ENCODE results near the gene INO80. TPM values are rescaled to one million over a fixed set of nuclear protein-coding genes. Genes with fewer than 3 reads are reported as not detected.

INO80 gene
- total RNA-seq, 1 donor from 2014 or later = 38.6 TPM

GRCh38 chr15:41006479-41006878 is 109.6 kb downstream of the INO80 start:
- DNase-seq (ENCODE audit: low spot score) = no peak

- DNase-seq (ENCODE audit: low spot score) = no peak
Measured at GRCh38 chr15:41004490-41004889, 111.6 kb downstream of the INO80 start.

DNA sequence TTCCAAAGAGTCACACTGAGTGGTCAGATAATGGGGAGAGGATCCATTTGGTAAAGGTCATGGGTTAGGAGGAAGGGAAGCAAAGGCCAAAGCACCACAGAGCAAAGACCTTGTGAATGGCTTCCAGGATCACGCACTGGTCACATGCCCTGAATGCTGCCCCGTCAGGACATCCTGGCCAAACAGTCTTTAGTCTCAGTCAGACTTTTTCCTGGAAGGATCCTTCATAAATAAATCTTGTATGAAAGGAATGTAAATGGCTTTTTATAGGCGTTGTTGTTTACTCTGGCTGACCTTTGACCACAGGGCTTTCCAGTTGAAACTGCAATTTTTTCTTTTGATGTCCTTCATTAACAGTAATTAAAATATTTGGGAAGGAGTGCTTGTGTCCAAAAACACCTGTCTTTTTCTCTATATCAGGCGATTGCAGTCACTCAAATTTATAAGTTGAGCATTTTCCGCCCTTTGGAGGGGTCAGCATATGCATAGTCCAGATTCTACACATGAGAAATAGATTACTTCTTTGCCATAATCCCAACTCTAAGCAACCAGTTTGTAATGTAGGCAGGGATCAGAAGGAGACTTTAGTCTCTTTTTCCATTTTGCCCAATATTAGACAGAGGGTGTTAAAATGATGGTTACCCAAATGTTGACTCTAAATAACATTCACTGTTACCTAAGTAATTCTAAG is 114.4 kb downstream of the INO80 start:
- DNase-seq (ENCODE audit: low spot score) = no peak

GRCh38 chr15:40999190-40999589 is 116.9 kb downstream of the INO80 start:
- DNase-seq (ENCODE audit: low spot score) = no peak

DNA sequence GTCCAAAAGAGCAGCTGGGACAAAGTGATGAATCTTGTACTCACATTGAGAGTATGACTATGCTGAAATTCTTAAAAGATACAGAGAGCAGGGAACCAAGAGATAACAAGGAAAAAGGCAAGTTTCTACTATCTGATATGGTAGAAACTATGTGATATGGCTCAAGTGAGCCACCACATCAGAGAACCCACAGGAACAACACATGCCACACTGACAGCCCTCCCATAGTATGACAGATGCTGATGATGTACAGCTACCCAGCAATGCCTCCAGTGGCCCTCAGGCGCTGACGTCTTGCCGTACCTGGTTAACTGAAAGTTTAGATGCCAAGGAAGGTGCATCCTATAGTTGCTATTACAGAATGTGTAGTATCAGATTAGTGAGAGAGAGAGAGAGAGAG is 120.4 kb downstream of the INO80 start:
- no peak for DNase-seq (ENCODE audit: low spot score)

GRCh38 chr15:40992825-40993224 is 123.3 kb downstream of the INO80 start:
- no peak for DNase-seq (ENCODE audit: low spot score)

GRCh38 chr15:40992241-40992741 is 123.8 kb downstream of the INO80 start:
- no peak for DNase-seq (ENCODE audit: low spot score)

- DNase-seq (ENCODE audit: low spot score) = no peak
Measured at GRCh38 chr15:40991355-40991754, 124.7 kb downstream of the INO80 start.

DNA sequence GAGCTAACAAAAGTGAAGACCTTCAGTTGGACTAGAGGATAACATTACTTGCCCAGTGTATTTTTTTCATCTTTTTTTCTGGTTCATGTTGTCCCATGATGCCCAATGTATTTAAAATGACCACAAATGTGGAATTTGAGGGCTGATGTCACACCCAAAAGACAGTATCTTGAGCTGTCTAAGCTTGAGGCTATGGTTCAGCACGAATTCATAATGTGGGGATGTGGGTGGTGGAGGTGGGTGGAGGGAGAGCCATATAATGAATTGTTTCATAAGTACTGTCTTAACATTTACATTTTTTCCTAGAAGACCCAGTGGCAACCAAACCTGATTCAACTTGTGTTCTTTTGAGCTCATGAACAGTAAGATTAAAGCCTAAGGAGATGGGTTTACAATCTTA is 125.3 kb downstream of the INO80 start:
- no peak for DNase-seq (ENCODE audit: low spot score)

DNA sequence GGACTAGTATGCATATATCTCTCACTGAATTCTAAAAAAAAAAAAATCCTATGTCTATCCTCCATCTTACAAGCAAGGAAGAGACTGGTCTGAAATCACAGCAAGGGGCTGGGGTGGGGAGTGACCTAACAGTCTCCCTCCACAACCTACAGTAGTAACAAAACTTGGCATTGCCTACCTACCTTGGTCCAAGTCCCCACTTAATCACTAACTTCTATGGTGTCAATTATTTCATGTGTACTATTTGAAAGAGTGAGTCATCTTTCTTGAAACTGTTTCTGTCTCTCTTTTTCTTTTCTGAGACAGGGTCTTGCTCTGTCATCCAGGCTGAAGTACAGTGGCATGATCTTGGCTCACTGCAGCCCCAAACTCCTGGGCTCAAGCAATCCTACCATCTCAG is 126.0 kb downstream of the INO80 start:
- DNase-seq (ENCODE audit: low spot score) = no peak

GRCh38 chr15:40988156-40988555 is 127.9 kb downstream of the INO80 start:
- DNase-seq (ENCODE audit: low spot score) = no peak

DNA sequence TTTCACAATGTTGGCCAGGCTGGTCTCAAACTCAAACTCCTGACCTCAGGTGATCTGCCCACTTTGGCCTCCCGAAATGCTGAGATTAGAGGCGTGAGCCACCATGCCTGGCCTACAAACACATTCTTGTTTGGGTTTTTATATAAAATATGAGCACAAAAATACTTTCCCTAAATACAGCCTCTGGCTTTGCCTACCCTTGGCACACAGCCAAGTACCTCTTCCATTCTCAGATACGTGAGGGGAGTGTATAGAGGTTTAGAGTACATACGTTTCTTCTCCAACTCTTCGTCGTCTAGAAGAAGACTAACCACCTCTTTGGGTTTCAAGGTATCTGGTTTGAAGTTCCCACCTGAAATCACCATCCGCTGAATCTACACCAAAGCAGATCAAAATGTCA is 129.3 kb downstream of the INO80 start:
- DNase-seq (ENCODE audit: low spot score) = no peak

GRCh38 chr15:40985541-40986330 is 130.3 kb downstream of the INO80 start:
- no peak for DNase-seq (ENCODE audit: low spot score)

DNA sequence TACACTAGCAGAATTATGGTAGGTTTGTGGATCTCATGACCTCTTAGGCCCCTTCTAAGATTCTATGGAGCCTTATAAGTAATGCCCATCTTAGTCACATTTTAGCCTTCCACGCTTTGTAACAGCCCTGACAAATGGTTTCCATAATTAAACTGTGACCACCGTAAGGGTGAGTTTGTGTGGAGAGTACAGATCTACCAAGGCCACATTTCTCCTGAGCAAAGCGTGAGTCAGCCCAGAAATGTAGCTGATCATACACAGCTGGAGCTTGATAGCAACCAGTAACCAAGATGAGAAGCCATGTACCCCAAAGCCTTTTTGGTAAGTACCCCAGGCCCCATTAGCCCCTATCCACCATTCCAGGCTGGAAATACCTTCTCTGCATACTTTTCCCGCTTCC is 131.1 kb downstream of the INO80 start:
- DNase-seq (ENCODE audit: low spot score) = no peak

DNA sequence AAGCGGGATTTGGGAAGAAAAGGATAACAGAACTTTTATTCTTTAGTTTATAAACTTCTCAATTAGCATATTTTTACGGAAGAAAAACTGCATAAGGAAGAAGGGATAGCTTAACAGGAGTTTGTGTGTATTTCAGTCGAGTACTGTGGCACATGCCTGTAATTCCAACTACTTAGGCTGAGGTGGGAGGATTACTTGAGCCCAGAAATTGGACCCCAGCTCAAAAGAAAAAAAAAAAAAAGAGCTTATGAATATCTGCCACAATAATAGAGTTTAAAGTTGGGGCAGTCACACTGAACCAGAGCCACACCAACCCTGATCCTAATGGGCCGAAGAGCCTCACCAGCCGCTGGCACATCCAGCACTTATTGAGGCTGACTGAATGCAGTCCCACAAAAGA is 131.7 kb downstream of the INO80 start:
- no peak for DNase-seq (ENCODE audit: low spot score)

DNA sequence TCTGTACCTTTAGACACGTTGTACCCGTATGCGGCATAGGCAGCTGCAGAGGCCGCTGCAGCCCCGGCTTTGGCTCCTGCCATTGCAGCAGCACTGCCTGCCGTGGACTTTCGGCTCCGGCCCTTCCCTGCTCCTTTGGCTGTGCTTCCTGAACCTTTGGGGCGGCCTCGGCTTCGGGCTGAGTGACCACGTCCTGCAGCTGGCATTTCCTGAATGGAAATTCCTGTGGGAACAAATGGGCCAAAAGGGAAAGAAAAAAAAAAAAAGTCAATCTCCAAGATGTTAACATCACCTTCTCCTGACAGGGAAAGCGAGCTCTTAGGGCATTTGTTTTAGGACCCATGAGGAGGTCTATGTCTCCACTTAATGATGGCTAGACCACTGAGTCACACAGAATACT is 133.2 kb downstream of the INO80 start:
- no peak for DNase-seq (ENCODE audit: low spot score)

DNA sequence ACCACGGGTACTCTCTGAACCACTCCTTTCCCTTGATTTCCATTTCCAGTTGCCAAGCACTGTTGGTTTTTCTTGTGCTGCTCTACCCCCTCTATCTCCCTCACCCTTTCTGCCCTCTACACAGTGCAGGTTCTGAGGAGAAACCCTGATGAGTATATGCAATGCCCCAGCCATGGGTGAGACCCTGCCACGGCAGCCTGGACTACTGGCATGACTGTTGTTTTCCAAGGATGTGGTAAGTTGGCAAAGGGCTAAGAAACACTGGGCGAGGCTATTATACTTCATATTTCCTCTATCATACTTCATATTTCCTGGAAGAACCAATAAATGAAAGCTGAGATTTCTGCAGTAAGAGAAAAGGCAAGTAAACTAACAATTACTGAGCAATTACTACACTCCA is 134.9 kb downstream of the INO80 start:
- no peak for DNase-seq (ENCODE audit: low spot score)

DNA sequence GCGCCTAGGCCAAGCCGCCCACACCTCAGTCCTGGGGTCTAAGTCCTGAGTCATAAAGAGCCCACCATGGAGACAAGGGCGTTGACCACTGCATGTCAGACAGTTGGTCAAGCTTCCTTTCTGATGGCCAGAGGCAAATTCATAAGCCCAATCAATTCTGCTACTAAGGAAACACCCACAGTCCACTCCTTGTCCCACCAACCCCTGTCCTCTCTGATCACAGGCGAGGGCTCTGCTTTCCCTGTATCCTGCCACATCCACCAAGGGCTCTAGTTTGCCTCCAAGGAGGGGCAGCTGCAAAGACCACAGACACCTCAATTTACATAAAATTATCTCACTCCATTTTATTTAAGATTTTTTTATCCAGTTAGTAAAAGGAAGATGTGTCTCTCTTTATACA is 137.5 kb downstream of the INO80 start:
- no peak for DNase-seq (ENCODE audit: low spot score)

DNA sequence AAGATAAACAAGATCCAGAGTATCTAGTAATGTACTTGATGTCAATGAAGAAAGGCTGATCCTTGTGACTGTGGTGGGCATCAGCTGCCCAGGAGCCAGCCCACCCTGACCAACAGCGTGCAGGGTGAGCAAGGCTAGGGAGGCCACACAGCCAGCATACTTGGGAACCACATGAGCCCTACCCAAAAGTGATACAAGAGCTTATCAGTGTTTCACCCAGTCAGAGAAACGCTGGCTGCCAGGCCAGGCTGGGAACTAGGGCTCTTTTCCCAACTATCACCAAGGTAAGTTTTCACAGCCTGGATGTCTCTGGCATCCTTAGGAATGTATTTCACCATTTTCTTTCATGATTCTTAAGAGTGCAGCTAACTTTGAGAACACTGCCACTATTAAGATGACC is 137.9 kb downstream of the INO80 start:
- DNase-seq (ENCODE audit: low spot score) = no peak

GRCh38 chr15:40976819-40977218 is 139.3 kb downstream of the INO80 start:
- DNase-seq (ENCODE audit: low spot score) = no peak

DNA sequence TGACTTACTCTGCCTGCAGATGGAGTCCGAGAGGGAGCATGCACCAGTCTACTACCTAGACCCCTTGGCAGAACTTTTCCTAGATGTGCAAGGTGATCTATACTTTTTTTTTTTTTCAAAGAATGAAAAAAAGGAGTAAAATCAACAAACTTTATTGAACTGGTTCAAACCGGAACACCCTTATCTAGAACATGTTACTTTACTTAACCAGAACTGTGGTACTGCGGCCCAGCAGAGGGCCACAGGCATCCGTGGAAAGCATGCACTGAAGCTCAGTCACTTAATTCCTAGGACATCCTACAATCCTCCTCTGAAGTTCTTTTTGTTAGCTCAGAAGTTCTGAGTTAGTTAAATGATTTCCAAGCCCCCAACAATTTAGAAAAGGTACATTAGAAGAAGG is 141.2 kb downstream of the INO80 start:
- DNase-seq (ENCODE audit: low spot score) = no peak

DNA sequence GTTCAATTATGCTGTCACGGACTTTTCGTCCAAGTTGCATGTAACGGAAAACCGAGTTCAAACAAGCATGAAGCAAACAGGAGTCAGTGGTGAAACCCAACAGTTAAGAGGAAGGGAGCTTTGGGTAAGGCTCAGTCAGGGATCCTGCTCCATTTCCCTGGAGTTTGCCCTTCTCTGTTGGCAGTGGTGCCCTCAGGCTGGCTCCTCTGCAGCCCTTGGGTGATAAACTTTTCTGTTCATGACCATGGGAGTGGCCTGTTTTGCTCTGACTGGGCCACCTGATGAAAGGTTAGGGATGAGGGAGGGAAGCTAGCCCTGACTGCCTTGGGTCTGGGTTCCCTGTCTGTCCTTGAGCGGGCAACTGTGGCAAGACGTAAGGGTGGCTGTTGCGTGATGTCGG is 146.7 kb downstream of the INO80 start:
- no peak for DNase-seq (ENCODE audit: low spot score)
